Lower leg skin (tissue), 4 donors: ENCODE measurements around the gene CARS1. TPM values are rescaled to one million over a fixed set of nuclear protein-coding genes. Genes with fewer than 3 reads are reported as not detected.

ENCODE experiments used
- DNase-seq, 2 donors: peaks; one replicate each; pipeline ENCODE4 v3.0.0-alpha.2; 2019; ENCODE audit warnings: low spot score in 2 of 2
- H3K4me3 ChIP-seq: fragments of 200-600 bp; sonication (generic); 2 replicates; pipeline ENCODE4 v1.5.1; 2017; ENCODE audit warnings: mild to moderate bottlenecking, low read depth; ENCODE audit not compliant: poor library complexity, severe bottlenecking
- POLR2A ChIP-seq, 2 donors: fragments of 450-650 bp; IDR thresholded peaks; one replicate each; pipeline ENCODE4 v1.6.1; 2016 to 2017; ENCODE audit warnings: antibody characterized with exemption in 2 of 2, mild to moderate bottlenecking in 1 of 2, moderate library complexity in 1 of 2
- WGBS, 2 donors: methylation state at CpG; one replicate each; pipeline ENCODE4 v1.1.5; 2018; 5-methylcytosine and 5-hydroxymethylcytosine counted together
- intact Hi-C: fragments of 100-400 bp; cut with DNase I; formaldehyde crosslinking; loops from one replicate; pipeline ENCODE4 v1.15.0; 2023; ENCODE audit warnings: low total_unique reads
- total RNA-seq, 4 donors: library from RNA; depleted of rRNA; stranded (reverse); fragments of >200 nt; gene quantifications; one replicate each; pipeline ENCODE4 v1.1.0, GENCODE V29; 2016
- TF ChIP-seq, protein P1 (sequence below), 3 donors: fragments of 450-650 bp; IDR thresholded peaks; one replicate each; pipeline ENCODE4 v1.5.1; 2016; ENCODE audit warnings: antibody characterized with exemption in 3 of 3, mild to moderate bottlenecking in 3 of 3, moderate library complexity in 2 of 3

Gene CARS1
- total RNA-seq, 4 donors from 2014 or later: 56.7 to 63.0 (median 60.7) TPM

DNA sequence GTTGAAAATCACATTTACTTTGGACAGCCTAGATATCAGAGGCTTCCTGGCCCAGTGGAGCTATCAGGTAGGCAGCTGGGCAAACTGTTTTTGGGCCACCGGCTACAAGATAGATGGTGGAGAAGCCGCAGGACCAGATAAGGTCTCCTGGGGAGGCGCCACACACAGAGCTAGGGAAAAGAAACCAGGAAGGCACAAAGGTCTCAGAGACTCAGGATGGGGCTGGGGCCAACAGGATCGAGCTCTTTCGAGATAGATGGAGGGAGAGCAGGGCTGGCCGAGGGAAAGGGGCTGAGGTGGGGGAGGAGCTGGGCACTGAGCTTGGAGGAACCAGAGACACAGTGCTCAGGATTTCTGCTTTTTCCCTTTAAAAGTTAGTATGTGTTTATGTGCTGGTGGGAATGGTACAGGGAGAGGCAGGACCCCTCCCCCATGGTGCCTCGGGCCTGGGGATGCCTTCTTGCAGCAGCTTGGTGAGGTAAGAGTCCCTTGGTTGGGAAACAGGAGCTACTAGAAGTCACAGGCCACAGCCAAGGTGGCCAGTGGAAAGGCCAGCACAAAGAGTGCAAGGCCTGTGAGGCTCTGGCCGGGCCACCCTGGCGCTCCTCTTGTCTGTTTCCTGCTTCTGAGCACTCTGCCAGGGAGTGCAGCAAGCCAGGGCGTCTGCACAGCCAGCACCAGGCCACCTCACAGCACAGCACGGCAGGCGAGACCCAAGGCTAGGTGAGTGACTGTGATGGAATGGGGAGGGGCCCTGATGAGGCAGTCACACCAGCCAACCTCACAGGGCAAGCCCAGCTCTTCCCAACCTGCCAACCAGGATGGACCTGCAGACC lies 53.6 kb downstream of the CARS1 start:
- peak in 1 of 2 donors; percentile 82 for DNase-seq
- H3K4me3 ChIP-seq: no peak overlapping the region
- no peak for TF ChIP-seq POLR2A (IDR thresholded peaks at IDR 0.05)
- TF ChIP-seq, protein P1, sequence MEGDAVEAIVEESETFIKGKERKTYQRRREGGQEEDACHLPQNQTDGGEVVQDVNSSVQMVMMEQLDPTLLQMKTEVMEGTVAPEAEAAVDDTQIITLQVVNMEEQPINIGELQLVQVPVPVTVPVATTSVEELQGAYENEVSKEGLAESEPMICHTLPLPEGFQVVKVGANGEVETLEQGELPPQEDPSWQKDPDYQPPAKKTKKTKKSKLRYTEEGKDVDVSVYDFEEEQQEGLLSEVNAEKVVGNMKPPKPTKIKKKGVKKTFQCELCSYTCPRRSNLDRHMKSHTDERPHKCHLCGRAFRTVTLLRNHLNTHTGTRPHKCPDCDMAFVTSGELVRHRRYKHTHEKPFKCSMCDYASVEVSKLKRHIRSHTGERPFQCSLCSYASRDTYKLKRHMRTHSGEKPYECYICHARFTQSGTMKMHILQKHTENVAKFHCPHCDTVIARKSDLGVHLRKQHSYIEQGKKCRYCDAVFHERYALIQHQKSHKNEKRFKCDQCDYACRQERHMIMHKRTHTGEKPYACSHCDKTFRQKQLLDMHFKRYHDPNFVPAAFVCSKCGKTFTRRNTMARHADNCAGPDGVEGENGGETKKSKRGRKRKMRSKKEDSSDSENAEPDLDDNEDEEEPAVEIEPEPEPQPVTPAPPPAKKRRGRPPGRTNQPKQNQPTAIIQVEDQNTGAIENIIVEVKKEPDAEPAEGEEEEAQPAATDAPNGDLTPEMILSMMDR (IDR thresholded peaks at IDR 0.05): no peak
- intact Hi-C loops: no loop called here
- 59 to 66% methylated on average over 12 of the region's 12 CpGs for WGBS, 2 donors

DNA sequence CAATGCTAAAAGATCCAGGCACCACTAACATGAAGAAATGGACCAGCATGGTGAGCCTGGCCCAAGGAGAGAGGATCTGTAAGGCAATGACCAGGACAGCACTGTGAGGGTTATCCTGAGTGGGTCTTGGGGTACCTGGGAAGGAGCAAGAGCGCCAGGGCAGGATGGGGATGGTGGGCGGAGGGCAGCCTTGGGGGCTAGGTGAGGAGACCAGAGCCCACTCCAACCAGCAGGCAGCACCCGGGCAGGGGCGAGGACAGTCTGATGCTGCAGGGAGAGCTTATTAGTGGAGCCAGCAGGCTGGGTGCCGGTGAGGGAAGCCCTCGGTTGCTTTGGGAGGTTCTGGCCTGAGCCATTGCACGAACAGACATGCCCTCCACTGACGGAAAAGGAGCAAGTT lies 54.4 kb downstream of the CARS1 start:
- no peak for TF ChIP-seq POLR2A (IDR thresholded peaks at IDR 0.05)
- TF ChIP-seq, protein P1 (IDR thresholded peaks at IDR 0.05): no peak
- intact Hi-C loops: no loop called here
- no peak overlapping the region for H3K4me3 ChIP-seq
- WGBS, 2 donors: 75 to 76% methylated on average over 8 of the region's 8 CpGs
- peak in 1 of 2 donors; percentile 72 for DNase-seq

DNA sequence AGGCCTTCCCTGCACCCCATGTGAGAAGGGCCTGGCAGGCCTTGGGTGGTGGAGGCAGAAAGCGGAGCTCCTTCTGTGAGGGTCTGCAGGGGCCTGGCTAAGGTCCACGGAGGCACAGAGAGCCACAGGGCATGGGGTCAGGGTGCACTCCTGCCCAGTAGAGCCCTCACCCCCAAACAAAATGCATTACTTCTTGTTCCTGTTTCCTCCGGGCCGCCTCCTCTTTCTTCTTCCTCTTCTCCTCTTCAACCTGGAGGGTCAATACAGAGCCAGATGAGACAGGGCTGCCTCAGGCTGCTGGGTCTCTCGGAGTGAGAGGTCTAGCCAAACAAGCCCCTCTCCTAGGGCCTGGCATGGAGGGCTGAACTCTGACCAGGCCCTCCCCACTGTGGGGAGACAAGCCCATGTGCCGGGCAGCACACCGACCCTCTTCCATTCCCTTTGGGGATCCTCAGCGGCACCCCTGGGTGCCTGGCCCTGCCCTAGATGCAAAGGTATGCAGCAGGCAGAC lies 54.8 kb downstream of the CARS1 start:
- no peak overlapping the region for H3K4me3 ChIP-seq
- intact Hi-C loops: no loop called here
- DNase-seq: peak in 1 of 2 donors; percentile 76
- TF ChIP-seq POLR2A (IDR thresholded peaks at IDR 0.05): no peak
- TF ChIP-seq, protein P1 (IDR thresholded peaks at IDR 0.05): no peak
- WGBS, 2 donors: 91 to 92% methylated on average over 8 of the region's 8 CpGs

DNA sequence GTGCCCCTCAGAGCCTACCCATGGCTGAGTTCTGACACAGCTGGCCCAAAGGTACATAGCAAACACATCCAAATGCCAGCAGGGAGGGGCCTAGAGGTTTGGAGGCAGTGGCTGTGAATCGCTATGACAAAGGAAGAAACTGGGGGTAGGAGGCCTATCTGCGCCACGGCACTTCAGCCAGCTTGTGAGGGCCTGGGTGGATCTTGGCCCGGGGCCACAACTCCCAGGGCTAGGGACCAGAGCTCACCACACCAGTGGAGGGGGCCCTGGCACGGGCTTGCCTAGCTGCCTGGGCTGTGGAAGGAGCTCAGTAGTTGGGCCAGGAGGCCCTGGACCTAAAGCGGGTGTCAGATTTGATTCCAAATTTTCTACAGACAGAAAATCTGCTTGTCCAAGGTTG lies 55.7 kb downstream of the CARS1 start:
- DNase-seq: peak in 1 of 2 donors; percentile 78
- intact Hi-C loops: no loop called here
- TF ChIP-seq POLR2A (IDR thresholded peaks at IDR 0.05): no peak
- TF ChIP-seq, protein P1 (IDR thresholded peaks at IDR 0.05): no peak
- no peak overlapping the region for H3K4me3 ChIP-seq
- WGBS, 2 donors: 49 to 66% methylated on average over 6 of the region's 6 CpGs

DNA sequence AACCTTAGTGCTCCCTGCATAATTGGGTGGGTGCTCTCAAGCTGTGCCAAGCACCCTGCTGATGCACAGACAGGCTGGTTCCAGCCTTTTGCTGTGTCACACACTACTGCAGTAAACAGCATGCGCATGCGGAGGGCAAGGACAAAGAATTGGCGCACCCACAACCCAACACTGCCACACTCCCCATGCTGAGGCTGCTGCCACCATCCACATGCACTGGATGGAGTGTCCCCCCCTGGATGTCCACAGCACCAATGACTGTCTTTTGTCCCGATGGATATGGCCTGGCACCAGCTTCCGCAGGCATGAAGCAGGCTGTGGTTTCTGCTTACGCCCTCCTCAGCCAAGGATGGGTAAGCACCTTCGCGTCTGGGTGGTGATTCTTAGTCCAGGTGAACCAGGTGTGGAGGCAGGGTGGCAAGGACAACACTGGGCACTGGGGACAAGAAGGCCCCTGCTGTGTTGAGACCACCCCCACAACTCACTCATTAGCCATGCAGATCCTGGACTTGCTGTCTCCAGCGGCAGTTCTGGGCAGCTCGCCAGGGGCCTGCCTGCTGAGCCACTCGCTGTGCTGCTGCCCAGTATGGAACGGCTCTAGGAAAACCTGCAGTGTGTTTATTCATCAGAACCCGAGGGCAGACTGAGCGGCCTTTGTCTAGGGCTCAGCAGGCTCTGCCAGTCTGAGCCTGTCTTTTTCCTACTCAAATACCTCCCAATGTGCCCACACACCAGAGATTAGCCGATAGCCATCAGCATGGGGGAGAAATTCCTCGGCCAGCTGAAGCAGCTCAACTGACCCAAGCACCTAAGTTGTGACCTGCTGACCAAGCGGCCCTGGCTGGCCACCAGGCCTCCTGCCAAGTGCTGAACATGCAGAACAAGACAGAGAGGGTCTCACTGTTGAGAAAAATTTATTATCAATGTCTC lies 56.9 kb downstream of the CARS1 start:
- DNase-seq: peak in 1 of 2 donors; percentile 88
- no peak overlapping the region for H3K4me3 ChIP-seq
- 44 to 59% methylated on average over 17 of the region's 17 CpGs for WGBS, 2 donors
- TF ChIP-seq, protein P1 (IDR thresholded peaks at IDR 0.05): no peak
- no peak for TF ChIP-seq POLR2A (IDR thresholded peaks at IDR 0.05)
- intact Hi-C loops: no loop called here
